ENCODE measurements around the gene DCANP1.

DNA sequence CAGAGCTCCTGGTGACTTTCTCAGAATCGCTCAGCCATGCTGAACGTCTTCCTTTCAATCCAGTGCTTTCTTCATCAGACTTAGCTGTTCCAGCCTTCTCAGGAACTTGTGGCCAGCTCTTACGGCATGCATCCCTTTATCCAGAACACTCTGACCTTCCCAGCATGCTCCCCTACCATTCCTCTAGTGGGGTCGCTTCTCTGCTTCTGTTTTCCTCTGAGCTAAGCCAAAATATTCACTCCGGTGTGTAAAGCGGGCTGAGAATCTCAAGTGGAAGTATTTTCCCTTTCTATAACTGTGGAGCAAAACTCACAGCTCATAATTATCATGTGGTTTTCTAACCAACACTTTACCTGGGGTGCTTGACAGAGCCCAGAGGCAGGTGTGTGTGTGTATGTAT lies 6.2 kb downstream of the DCANP1 start:
- no peak for TF ChIP-seq POLR2A (IDR thresholded peaks at IDR 0.05; ENCODE audit: extremely low read depth, insufficient read length)
- TF ChIP-seq, protein P1, sequence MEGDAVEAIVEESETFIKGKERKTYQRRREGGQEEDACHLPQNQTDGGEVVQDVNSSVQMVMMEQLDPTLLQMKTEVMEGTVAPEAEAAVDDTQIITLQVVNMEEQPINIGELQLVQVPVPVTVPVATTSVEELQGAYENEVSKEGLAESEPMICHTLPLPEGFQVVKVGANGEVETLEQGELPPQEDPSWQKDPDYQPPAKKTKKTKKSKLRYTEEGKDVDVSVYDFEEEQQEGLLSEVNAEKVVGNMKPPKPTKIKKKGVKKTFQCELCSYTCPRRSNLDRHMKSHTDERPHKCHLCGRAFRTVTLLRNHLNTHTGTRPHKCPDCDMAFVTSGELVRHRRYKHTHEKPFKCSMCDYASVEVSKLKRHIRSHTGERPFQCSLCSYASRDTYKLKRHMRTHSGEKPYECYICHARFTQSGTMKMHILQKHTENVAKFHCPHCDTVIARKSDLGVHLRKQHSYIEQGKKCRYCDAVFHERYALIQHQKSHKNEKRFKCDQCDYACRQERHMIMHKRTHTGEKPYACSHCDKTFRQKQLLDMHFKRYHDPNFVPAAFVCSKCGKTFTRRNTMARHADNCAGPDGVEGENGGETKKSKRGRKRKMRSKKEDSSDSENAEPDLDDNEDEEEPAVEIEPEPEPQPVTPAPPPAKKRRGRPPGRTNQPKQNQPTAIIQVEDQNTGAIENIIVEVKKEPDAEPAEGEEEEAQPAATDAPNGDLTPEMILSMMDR (IDR thresholded peaks at IDR 0.05; ENCODE audit: low read depth, low read length), result no peak

Measured in NB4 (cell line).